GM19328 (cell line): ENCODE data around the gene ADGRG4.

Experiments
- ATAC-seq: cut with Tn5 transposase; IDR thresholded peaks from one replicate; pipeline ENCODE4 v1.9.1; 2021; ENCODE audit warnings: mild to moderate bottlenecking, moderate library complexity; ENCODE audit not compliant: unreplicated experiment

The ADGRG4 gene

DNA sequence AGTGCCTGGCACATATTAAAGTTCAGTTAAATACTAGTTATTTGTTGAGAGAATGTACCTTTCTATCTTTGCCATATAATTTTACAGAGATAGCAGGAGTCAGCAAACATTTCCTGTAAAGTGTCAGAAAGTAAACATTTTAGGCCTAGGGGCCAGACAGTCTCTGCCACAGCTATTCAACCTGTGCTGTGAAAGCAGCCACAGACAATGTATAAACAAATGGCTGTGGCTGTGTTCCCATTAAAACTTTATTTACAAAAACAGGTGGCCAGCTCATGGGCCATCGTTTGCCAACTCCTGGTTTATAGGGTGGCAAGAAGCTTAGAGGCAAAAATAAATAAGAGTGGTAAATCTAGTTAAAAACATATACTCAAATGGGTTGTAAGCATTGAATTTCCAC is 153.0 kb downstream of the ADGRG4 start:
- no peak for ATAC-seq

DNA sequence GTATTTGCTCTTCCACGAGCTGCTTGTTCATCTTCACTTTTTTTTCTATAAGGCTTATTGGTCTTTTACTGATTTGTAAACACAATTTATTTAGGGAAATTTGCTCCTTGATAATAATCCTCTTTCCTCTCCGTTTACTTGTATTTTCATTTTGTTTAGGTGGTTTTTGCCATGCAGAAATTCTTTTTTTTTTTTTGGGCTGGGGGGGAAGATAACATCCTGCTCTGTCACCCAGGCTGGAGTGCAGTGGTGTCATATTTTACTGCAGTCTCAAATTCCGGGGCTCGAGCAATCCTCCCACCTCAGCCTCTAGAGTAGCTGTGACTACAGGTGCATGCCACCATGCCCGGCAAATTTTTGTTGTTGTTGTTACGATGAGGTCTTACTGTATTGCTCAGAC is 155.4 kb downstream of the ADGRG4 start:
- no peak for ATAC-seq

DNA sequence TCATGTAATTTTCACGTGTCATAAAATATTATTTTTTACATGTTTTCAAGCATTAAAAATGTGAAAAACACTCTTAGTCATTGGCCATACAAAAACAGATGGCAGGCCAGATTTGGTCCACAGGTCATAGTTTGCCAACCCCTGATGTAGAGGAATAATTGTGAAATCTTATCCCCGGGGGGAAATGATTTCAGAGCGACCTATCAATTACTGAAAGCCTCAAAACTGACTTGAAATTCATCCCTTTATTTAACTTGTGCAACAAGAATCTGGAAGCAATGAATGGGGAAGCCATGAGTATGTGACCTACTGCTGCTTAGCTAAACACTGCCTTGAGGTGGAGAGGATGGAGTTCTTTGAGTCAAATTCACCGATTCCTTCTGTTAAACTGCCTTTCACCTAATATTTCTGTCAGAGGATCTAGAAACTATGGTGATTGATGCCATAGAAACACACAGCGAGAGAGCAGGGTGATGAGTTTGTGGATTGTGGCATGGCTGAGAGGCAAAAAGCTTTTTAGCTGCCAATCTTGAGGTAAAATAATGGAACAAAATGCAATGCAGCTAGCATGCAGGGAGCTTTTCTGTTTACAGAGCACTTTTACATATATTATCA is 156.6 kb downstream of the ADGRG4 start:
- ATAC-seq, result no peak

DNA sequence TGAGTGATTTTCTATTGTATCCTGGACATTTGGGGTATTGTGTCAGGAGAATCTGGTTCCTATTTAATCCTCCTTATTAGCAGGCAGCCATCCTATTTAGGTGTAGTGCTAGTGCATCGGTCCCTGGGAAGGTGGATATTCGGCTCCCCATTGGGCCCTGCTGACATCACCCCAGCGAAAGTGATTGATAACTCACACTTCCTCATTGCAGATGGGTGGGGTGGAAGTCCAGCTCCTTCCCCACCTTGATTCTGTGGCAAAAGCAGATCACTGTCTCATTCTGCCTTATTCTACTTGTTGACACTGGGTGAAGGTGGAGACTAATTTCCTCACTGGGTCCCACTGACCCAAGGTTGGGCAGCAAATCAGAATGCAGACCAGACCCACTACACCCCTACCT is 163.8 kb downstream of the ADGRG4 start:
- ATAC-seq, result no peak
